ENCODE data around the gene HOXA3. TPM values are rescaled to one million over a fixed set of nuclear protein-coding genes. Genes with fewer than 3 reads are reported as not detected.
A peak's percentile ranks its signal among the peaks of the same experiment; 100 is the strongest.

HOXA3 gene
- total and polyA plus RNA-seq, 10 of the 15 experiments (the other 5 are each of a cell fraction or from before 2014, with no cell fraction given): 0.05 TPM; not detected in 9

GRCh38 chr7:27150568-27151340, 1.6 kb downstream of the HOXA3 start (continued):
- TF ChIP-seq ZNF592 (IDR thresholded peaks at IDR 0.05): no peak
- no peak for TF ChIP-seq ELK1 (IDR thresholded peaks at IDR 0.05; ENCODE audit: low read depth, low read length)
- TF ChIP-seq CHD2 (IDR thresholded peaks at IDR 0.05; ENCODE audit: borderline replicate concordance, low read depth, low read length): 0 out of 2 replicates have a peak, but pooled peaks have one; percentile 29
- no peak for TF ChIP-seq NFXL1 (IDR thresholded peaks at IDR 0.05; ENCODE audit: borderline replicate concordance)
- no peak for TF ChIP-seq BCLAF1 (IDR thresholded peaks at IDR 0.05)
- TF ChIP-seq IKZF1 (conservative IDR thresholded peaks at IDR 0.05): 0 out of 2 replicates have a peak, but pooled peaks have one; percentile 32
- TF ChIP-seq ZNF24 (IDR thresholded peaks at IDR 0.05): no peak
- no peak for TF ChIP-seq SIX5 (IDR thresholded peaks at IDR 0.05; ENCODE audit: low read depth, low read length, severe bottlenecking)
- TF ChIP-seq PBX3 (IDR thresholded peaks at IDR 0.05; ENCODE audit: insufficient replicate concordance, low read depth, low read length): peak; percentile 69
- no peak for TF ChIP-seq MYC (IDR thresholded peaks at IDR 0.05; ENCODE audit: insufficient read depth, insufficient read length, insufficient replicate concordance, low read length, severe bottlenecking)
- peak; percentile 30; the same call in 1 of the 2 replicates for TF ChIP-seq RAD21 (IDR thresholded peaks at IDR 0.05; ENCODE audit: insufficient read depth, low read depth, low read length)
- TF ChIP-seq, protein P1, sequence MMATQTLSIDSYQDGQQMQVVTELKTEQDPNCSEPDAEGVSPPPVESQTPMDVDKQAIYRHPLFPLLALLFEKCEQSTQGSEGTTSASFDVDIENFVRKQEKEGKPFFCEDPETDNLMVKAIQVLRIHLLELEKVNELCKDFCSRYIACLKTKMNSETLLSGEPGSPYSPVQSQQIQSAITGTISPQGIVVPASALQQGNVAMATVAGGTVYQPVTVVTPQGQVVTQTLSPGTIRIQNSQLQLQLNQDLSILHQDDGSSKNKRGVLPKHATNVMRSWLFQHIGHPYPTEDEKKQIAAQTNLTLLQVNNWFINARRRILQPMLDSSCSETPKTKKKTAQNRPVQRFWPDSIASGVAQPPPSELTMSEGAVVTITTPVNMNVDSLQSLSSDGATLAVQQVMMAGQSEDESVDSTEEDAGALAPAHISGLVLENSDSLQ (IDR thresholded peaks at IDR 0.05): peak; percentile 63
- TF ChIP-seq RFX5 (IDR thresholded peaks at IDR 0.05; ENCODE audit: low read depth, low read length): no peak
- TF ChIP-seq POU2F2 (IDR thresholded peaks at IDR 0.05; ENCODE audit: borderline replicate concordance, low read depth, low read length): peak; percentile 65; the same call in 1 of the 3 replicates
- no peak for TF ChIP-seq CBX5 (IDR thresholded peaks at IDR 0.05; ENCODE audit: low read depth)
- TF ChIP-seq FOS (IDR thresholded peaks at IDR 0.05; ENCODE audit: borderline replicate concordance, extremely low read depth, insufficient read length): no peak
- TF ChIP-seq PML (IDR thresholded peaks at IDR 0.05; ENCODE audit: low read length): no peak
- 0 out of 2 replicates have a peak, but pooled peaks have one; percentile 33 for TF ChIP-seq NBN (IDR thresholded peaks at IDR 0.05)
- TF ChIP-seq ZSCAN29 (IDR thresholded peaks at IDR 0.05): 0 out of 2 replicates have a peak, but pooled peaks have one; percentile 35

All from GM12878 (cell line).